ENCODE data around the gene DIS3L2.

DNA sequence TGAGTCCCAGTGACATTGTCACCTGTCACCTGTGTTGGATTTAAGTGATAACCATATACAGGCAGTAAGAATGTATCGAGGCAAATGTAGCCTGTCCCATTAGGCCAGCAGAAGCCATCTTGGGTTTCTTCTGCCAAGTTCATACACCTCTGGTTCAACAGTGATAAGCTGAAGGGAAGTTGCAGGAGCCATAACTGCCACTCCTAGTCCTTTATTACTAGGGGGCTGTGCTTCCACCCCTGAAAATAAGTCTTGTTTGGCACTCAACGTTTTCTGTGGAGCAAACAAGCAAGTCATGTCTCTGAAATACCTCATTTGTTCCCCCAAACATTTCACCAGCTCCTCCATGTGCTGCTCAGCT, 358.9 kb downstream of the DIS3L2 start:
- TF ChIP-seq, protein P1, sequence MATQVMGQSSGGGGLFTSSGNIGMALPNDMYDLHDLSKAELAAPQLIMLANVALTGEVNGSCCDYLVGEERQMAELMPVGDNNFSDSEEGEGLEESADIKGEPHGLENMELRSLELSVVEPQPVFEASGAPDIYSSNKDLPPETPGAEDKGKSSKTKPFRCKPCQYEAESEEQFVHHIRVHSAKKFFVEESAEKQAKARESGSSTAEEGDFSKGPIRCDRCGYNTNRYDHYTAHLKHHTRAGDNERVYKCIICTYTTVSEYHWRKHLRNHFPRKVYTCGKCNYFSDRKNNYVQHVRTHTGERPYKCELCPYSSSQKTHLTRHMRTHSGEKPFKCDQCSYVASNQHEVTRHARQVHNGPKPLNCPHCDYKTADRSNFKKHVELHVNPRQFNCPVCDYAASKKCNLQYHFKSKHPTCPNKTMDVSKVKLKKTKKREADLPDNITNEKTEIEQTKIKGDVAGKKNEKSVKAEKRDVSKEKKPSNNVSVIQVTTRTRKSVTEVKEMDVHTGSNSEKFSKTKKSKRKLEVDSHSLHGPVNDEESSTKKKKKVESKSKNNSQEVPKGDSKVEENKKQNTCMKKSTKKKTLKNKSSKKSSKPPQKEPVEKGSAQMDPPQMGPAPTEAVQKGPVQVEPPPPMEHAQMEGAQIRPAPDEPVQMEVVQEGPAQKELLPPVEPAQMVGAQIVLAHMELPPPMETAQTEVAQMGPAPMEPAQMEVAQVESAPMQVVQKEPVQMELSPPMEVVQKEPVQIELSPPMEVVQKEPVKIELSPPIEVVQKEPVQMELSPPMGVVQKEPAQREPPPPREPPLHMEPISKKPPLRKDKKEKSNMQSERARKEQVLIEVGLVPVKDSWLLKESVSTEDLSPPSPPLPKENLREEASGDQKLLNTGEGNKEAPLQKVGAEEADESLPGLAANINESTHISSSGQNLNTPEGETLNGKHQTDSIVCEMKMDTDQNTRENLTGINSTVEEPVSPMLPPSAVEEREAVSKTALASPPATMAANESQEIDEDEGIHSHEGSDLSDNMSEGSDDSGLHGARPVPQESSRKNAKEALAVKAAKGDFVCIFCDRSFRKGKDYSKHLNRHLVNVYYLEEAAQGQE (IDR thresholded peaks at IDR 0.05; ENCODE audit: insufficient read depth in 1 of 2, low read depth in 2 of 2, low read length in 2 of 2) = no peak
- no peak for TF ChIP-seq FOXP2 (optimal IDR thresholded peaks at IDR 0.05; ENCODE audit: borderline replicate concordance, extremely low read depth, extremely low read length, insufficient read depth)
- no peak for TF ChIP-seq TAF1 (IDR thresholded peaks at IDR 0.05; ENCODE audit: borderline replicate concordance, insufficient read depth, low read length)

All from PFSK-1 (cell line).